CD8-positive, alpha-beta memory T cell (primary cell): ENCODE measurements around the gene ERCC6L2. TPM values are rescaled to one million over a fixed set of nuclear protein-coding genes. Genes with fewer than 3 reads are reported as not detected.

Source experiments
- CTCF ChIA-PET: fragments of 350-600 bp; sonication (Branson Sonifier 250); formaldehyde crosslinking; loops from one replicate; lab custom pipeline; 2021; ENCODE audit warnings: antibody characterized with exemption; lab: Charles Lee
- POLR2A ChIA-PET: fragments of 350-600 bp; sonication (Branson Sonifier 250); formaldehyde crosslinking; loops from one replicate; lab custom pipeline; 2021; ENCODE audit warnings: antibody characterized with exemption; lab: Charles Lee
- DNase-seq, 5 donors: peaks; one replicate each; pipeline versions ENCODE4 v3.0.0 to v3.0.0-alpha.2; 2020 to 2022; ENCODE audit warnings: mixed read lengths in 1 of 5
- H3K27ac ChIP-seq: one replicate; pipeline ENCODE4 v1.7.0; 2013; ENCODE audit warnings: low read depth, mild to moderate bottlenecking, low read length, moderate library complexity
- H3K27me3 ChIP-seq: 2 replicates; pipeline ENCODE4 v1.7.0; 2013; ENCODE audit warnings: low read length, mild to moderate bottlenecking; ENCODE audit not compliant: insufficient read depth, poor library complexity, severe bottlenecking
- H3K36me3 ChIP-seq: 2 replicates; pipeline ENCODE4 v1.7.0; 2013; ENCODE audit warnings: mild to moderate bottlenecking, low read length, moderate library complexity; ENCODE audit not compliant: insufficient read depth
- H3K4me1 ChIP-seq: 2 replicates; pipeline ENCODE4 v1.7.0; 2013; ENCODE audit warnings: mild to moderate bottlenecking, low read length, moderate library complexity; ENCODE audit not compliant: insufficient read depth
- H3K4me3 ChIP-seq: 2 replicates; pipeline ENCODE4 v1.7.0; 2013; ENCODE audit warnings: mild to moderate bottlenecking, low read length
- H3K9me3 ChIP-seq: 2 replicates; pipeline ENCODE4 v1.7.0; 2013; ENCODE audit warnings: mild to moderate bottlenecking, low read length
- H3K27ac Mint-ChIP-seq, 8 donors: one replicate each; pipeline ENCODE4 v1.8.0; 2020 to 2021; ENCODE audit warnings: mixed read lengths in 8 of 8, mild to moderate bottlenecking in 6 of 8, inconsistent platforms in 3 of 8, moderate library complexity in 3 of 8
- H3K27me3 Mint-ChIP-seq, 2 donors: one replicate each; pipeline ENCODE4 v1.8.0; 2020 to 2021; ENCODE audit warnings: mixed read lengths in 2 of 2, mild to moderate bottlenecking in 1 of 2, moderate library complexity in 1 of 2
- H3K36me3 Mint-ChIP-seq, 3 donors: one replicate each; pipeline ENCODE4 v1.8.0; 2020 to 2021; ENCODE audit warnings: mixed read lengths in 3 of 3, inconsistent platforms in 1 of 3, mild to moderate bottlenecking in 1 of 3
- H3K4me1 Mint-ChIP-seq, 3 donors: one replicate each; pipeline ENCODE4 v1.8.0; 2020 to 2021; ENCODE audit warnings: mixed read lengths in 3 of 3, inconsistent platforms in 1 of 3, mild to moderate bottlenecking in 1 of 3
- H3K4me3 Mint-ChIP-seq, 7 donors: one replicate each; pipeline ENCODE4 v1.8.0; 2020 to 2021; ENCODE audit warnings: mixed read lengths in 7 of 7, mild to moderate bottlenecking in 6 of 7, moderate library complexity in 4 of 7, inconsistent platforms in 2 of 7
- H3K9me3 Mint-ChIP-seq, 5 donors: one replicate each; pipeline ENCODE4 v1.8.0; 2020 to 2022; ENCODE audit warnings: mixed read lengths in 5 of 5, mild to moderate bottlenecking in 3 of 5, moderate library complexity in 2 of 5, inconsistent platforms in 1 of 5
- polyA plus RNA-seq: library from polyadenylated mRNA; unstranded; fragments of 300-500 nt; fragmentation: Illumina TruSeq; gene quantifications from one replicate; pipeline ENCODE4 v1.2.3, GENCODE V29; 2021
- total RNA-seq, 2 experiments: library from RNA; stranded (reverse); gene quantifications; one replicate each; pipeline ENCODE4 v1.2.3, GENCODE V29; 2021

The ERCC6L2 gene
- total and polyA plus RNA-seq, 3 experiments from 2014 or later, result 30.0 to 41.2 (median 32.7) TPM

GRCh38 chr9:95874303-95874988 is 1.0 kb upstream of the ERCC6L2 start:
- Histone ChIP-seq H3K9me3 (no peaks in the 10 kb centered on the region), H3K4me3 (no peak overlapping the region), H3K36me3 (peaks cover 5% of the 10 kb centered on the region), H3K4me1 (peaks cover 12% of the 10 kb centered on the region), H3K27me3 (no peaks in the 10 kb centered on the region), H3K27ac (no peak overlapping the region)
- ChIA-PET POLR2A (interaction anchor here (0.6 to 2.2 kb wide), 8 partner anchors 8 to 412 kb away, joined by 3 to 13 read pairs (median 3); no protein-coding TSS in a partner anchor), CTCF (interaction anchor here (4.1 kb wide), 1 partner anchor 15 kb away, joined by 30 read pairs; no protein-coding TSS in a partner anchor)
- H3K27me3 Mint-ChIP-seq, result no peaks in the 10 kb centered on the region
- H3K4me1 Mint-ChIP-seq, result peaks cover 20 to 32% (median 28%) of the 10 kb centered on the region in 3 donors
- H3K4me3 Mint-ChIP-seq, result no peak overlapping the region
- DNase-seq, result no peak
- peaks cover 1 to 12% (median 6%) of the 10 kb centered on the region in 5 donors for H3K9me3 Mint-ChIP-seq
- no peak overlapping the region for H3K27ac Mint-ChIP-seq
- peaks cover 21 to 60% (median 46%) of the 10 kb centered on the region in 3 donors for H3K36me3 Mint-ChIP-seq

- Mint-ChIP-seq H3K9me3 (peaks cover 1 to 10% (median 6%) of the 10 kb centered on the region in 5 donors), H3K4me1 (peaks cover 25 to 37% (median 33%) of the 10 kb centered on the region in 3 donors), H3K27me3 (no peaks in the 10 kb centered on the region), H3K27ac (no peak overlapping the region), H3K4me3 (no peak overlapping the region), H3K36me3 (peaks cover 18 to 59% (median 43%) of the 10 kb centered on the region in 3 donors)
- DNase-seq, result peak; percentile 46 to 79 (median 63)
- H3K27ac ChIP-seq, result no peak overlapping the region
- POLR2A ChIA-PET, result interaction anchor here (0.6 to 2.2 kb wide), 8 partner anchors 8 to 412 kb away, joined by 3 to 13 read pairs (median 3); no protein-coding TSS in a partner anchor
- H3K9me3 ChIP-seq, result no peaks in the 10 kb centered on the region
- peaks cover 5% of the 10 kb centered on the region for H3K36me3 ChIP-seq
- H3K27me3 ChIP-seq, result no peaks in the 10 kb centered on the region
- H3K4me1 ChIP-seq, result peaks cover 17% of the 10 kb centered on the region
- H3K4me3 ChIP-seq, result no peak overlapping the region
- CTCF ChIA-PET, result interaction anchor here (1.4 to 4.1 kb wide), 2 partner anchors 14 to 35 kb away, joined by 5 to 30 read pairs; no protein-coding TSS in a partner anchor
These were observed 544 bp upstream of the ERCC6L2 start for GRCh38 chr9:95874989-95875304.

- H3K9me3 ChIP-seq, result no peaks in the 10 kb centered on the region
- peaks cover 17 to 53% (median 32%) of the 10 kb centered on the region in 3 donors for H3K36me3 Mint-ChIP-seq
- H3K27ac Mint-ChIP-seq, result no peak overlapping the region
- peaks cover 27% of the 10 kb centered on the region for H3K4me1 ChIP-seq
- ChIA-PET CTCF (interaction anchor here (1.2 to 4.1 kb wide), 3 partner anchors 13 to 152 kb away, joined by 5 to 30 read pairs (median 5); no protein-coding TSS in a partner anchor), POLR2A (interaction anchor here (0.6 to 2.2 kb wide), 5 partner anchors 8 to 413 kb away, joined by 3 to 13 read pairs (median 4); no protein-coding TSS in a partner anchor)
- DNase-seq, result no peak
- H3K4me3 ChIP-seq, result no peak overlapping the region
- no peak overlapping the region for H3K4me3 Mint-ChIP-seq
- H3K36me3 ChIP-seq, result peaks cover 5% of the 10 kb centered on the region
- H3K27ac ChIP-seq, result no peak overlapping the region
- peaks cover 0 to 1% (median 0%) of the 10 kb centered on the region in 5 donors for H3K9me3 Mint-ChIP-seq
- H3K27me3 ChIP-seq, result no peaks in the 10 kb centered on the region
- no peaks in the 10 kb centered on the region for H3K27me3 Mint-ChIP-seq
- H3K4me1 Mint-ChIP-seq, result peaks cover 35 to 45% (median 40%) of the 10 kb centered on the region in 3 donors
These were observed 600 bp downstream of the ERCC6L2 start for GRCh38 chr9:95876138-95876444.

- no peak overlapping the region for H3K27ac Mint-ChIP-seq
- Histone ChIP-seq H3K27me3 (no peaks in the 10 kb centered on the region), H3K4me1 (peaks cover 30% of the 10 kb centered on the region), H3K9me3 (no peaks in the 10 kb centered on the region), H3K36me3 (peaks cover 5% of the 10 kb centered on the region), H3K4me3 (no peak overlapping the region), H3K27ac (no peak overlapping the region)
- ChIA-PET CTCF (interaction anchor here (4.1 kb wide), 1 partner anchor 13 kb away, joined by 30 read pairs; no protein-coding TSS in a partner anchor), POLR2A (interaction anchor here (1.7 to 2.2 kb wide), 2 partner anchors 11 to 414 kb away, joined by 4 to 13 read pairs; no protein-coding TSS in a partner anchor)
- DNase-seq, result no peak
- peaks cover 0 to 1% (median 0%) of the 10 kb centered on the region in 5 donors for H3K9me3 Mint-ChIP-seq
- H3K27me3 Mint-ChIP-seq, result no peaks in the 10 kb centered on the region
- H3K4me3 Mint-ChIP-seq, result no peak overlapping the region
- peaks cover 13 to 50% (median 27%) of the 10 kb centered on the region in 3 donors for H3K36me3 Mint-ChIP-seq
- peaks cover 40 to 50% (median 40%) of the 10 kb centered on the region in 3 donors for H3K4me1 Mint-ChIP-seq
These were observed 1.1 kb downstream of the ERCC6L2 start for GRCh38 chr9:95876595-95876994.

GRCh38 chr9:95877984-95878383 is 2.5 kb downstream of the ERCC6L2 start:
- Histone ChIP-seq H3K27me3 (no peaks in the 10 kb centered on the region), H3K4me3 (no peak overlapping the region), H3K27ac (no peak overlapping the region), H3K9me3 (no peaks in the 10 kb centered on the region), H3K36me3 (no peaks in the 10 kb centered on the region), H3K4me1 (peaks cover 43% of the 10 kb centered on the region)
- POLR2A ChIA-PET, result no interaction called here
- Mint-ChIP-seq H3K4me3 (peak overlapping the region in 4 of 7 donors; percentile 43 to 69 (median 52)), H3K4me1 (peaks cover 50 to 58% (median 54%) of the 10 kb centered on the region in 3 donors), H3K27ac (peak overlapping the region in 4 of 8 donors; percentile 79 to 87 (median 84)), H3K36me3 (peaks cover 6 to 46% (median 15%) of the 10 kb centered on the region in 3 donors), H3K27me3 (no peaks in the 10 kb centered on the region), H3K9me3 (peaks cover 0 to 1% (median 0%) of the 10 kb centered on the region in 5 donors)
- CTCF ChIA-PET, result no interaction called here
- no peak for DNase-seq

GRCh38 chr9:95879591-95879990 is 4.1 kb downstream of the ERCC6L2 start:
- Histone ChIP-seq H3K9me3 (no peaks in the 10 kb centered on the region), H3K4me1 (peaks cover 44% of the 10 kb centered on the region), H3K36me3 (no peaks in the 10 kb centered on the region), H3K4me3 (no peak overlapping the region), H3K27ac (no peak overlapping the region), H3K27me3 (no peaks in the 10 kb centered on the region)
- peak overlapping the region in 4 of 8 donors; percentile 30 to 90 (median 70) for H3K27ac Mint-ChIP-seq
- POLR2A ChIA-PET, result no interaction called here
- no peaks in the 10 kb centered on the region for H3K27me3 Mint-ChIP-seq
- no peak overlapping the region for H3K4me3 Mint-ChIP-seq
- peaks cover 0 to 1% (median 0%) of the 10 kb centered on the region in 5 donors for H3K9me3 Mint-ChIP-seq
- peaks cover 2 to 49% (median 6%) of the 10 kb centered on the region in 3 donors for H3K36me3 Mint-ChIP-seq
- no peak for DNase-seq
- H3K4me1 Mint-ChIP-seq, result peaks cover 53 to 61% (median 58%) of the 10 kb centered on the region in 3 donors
- CTCF ChIA-PET, result interaction anchor here (0.8 kb wide), 1 partner anchor 9 kb away, joined by 3 read pairs; no protein-coding TSS in a partner anchor

GRCh38 chr9:95880021-95880690 is 4.7 kb downstream of the ERCC6L2 start:
- Mint-ChIP-seq H3K27me3 (no peaks in the 10 kb centered on the region), H3K36me3 (peaks cover 5 to 49% (median 6%) of the 10 kb centered on the region in 3 donors), H3K4me3 (peak overlapping the region in 1 of 7 donors; percentile 50), H3K27ac (peak overlapping the region in 6 of 8 donors; percentile 30 to 90 (median 76)), H3K4me1 (peaks cover 53 to 62% (median 58%) of the 10 kb centered on the region in 3 donors), H3K9me3 (peaks cover 0 to 1% (median 0%) of the 10 kb centered on the region in 5 donors)
- H3K4me3 ChIP-seq, result no peak overlapping the region
- peaks cover 41% of the 10 kb centered on the region for H3K4me1 ChIP-seq
- CTCF ChIA-PET, result interaction anchor here (0.8 kb wide), 1 partner anchor 9 kb away, joined by 3 read pairs; no protein-coding TSS in a partner anchor
- DNase-seq, result peak in 1 of 5 donors; percentile 69
- H3K27me3 ChIP-seq, result no peaks in the 10 kb centered on the region
- POLR2A ChIA-PET, result no interaction called here
- no peaks in the 10 kb centered on the region for H3K36me3 ChIP-seq
- no peaks in the 10 kb centered on the region for H3K9me3 ChIP-seq
- no peak overlapping the region for H3K27ac ChIP-seq
